DMS114 treated with DMSO at 0.1 percent for 48 hours (cell line): ENCODE data around the gene PEMT.

Experiments
- DNase-seq: peaks from one replicate; lab custom pipeline; 2025; ENCODE audit not compliant: unreplicated experiment; lab: John Stamatoyannopoulos, UW

The PEMT gene

DNA sequence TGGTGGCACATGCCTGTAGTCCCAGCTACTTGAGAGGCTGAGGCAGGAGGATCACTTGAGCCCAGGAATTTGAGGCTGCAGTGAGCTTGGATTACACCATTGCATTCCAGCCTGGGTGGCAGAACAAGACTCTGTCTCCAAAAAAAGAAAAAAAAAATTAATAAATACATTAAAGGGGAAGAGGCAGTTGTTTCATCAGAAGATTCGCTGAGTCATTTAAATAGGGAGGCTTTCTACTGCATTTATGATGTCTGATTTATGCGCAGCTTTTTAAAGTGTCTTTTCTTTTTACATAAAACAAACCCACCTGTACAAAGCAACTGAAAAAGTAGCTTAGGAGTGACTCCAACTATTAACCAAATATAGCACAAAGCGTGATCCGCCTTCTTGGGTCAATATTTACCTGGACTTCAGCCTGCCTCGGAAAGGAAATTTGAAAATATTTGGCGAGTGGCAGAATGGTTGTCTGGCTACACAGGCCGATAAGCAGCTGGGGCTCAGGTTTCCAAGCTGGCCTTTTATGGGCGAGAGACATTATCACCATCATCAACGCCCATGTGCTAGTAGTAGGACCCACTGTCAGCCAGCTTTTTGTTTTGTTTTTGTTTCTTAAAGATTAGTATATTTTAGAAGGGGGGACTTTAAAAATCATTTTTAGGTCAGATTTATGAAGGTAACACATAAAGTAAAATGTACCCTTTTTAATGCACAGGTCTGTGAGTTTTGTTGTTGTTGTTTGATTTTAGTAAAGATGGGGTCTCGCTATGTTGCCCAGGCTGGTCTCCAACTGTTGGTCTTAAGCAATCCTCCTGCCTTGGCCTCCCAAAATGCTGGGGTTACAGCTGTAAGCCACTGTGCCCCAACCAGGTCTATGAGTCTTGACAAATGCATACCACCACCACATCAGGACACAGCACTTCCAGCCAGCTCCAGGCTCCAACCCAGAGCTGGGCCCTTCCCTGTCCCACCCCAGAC lies 52.8 kb downstream of the PEMT start:
- no peak for DNase-seq

DNA sequence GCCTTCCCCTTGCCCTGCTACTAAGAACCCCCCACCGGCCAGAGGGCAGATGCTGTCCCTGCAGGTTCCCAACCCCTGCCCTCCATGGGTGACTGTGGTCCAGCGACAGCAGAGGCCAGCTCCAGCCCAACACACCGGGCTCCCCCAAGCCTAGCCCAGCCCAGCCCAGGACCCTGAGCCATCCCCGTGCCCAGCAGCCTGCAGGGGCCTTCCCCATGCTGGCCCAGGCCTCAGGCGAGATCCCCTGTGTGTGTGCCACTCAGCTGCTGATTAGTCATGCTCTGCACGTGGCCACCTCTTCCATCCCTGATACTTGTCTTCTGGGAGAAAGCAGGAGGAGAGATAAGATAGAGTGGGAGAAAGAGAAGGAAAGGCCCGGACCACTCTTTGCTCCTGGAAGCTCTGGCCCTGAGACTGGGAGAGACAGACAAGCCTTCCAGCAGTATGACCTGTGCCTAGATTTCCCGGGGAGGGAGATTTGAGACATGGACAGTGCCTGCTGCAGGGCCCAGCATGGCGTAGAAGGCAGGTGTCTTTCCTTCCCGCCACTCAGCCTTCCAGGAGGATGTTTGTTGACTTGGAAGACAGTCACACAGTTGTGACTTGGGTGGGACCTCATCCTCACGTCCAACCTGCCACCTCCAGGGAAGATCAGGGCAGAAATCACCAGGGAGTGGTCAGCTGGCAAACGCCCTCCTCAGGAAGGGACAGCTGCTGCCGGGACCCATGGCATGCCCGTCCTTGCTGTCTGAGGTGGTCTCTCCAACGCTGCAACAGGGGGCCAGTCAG lies 54.0 kb downstream of the PEMT start:
- no peak for DNase-seq

DNA sequence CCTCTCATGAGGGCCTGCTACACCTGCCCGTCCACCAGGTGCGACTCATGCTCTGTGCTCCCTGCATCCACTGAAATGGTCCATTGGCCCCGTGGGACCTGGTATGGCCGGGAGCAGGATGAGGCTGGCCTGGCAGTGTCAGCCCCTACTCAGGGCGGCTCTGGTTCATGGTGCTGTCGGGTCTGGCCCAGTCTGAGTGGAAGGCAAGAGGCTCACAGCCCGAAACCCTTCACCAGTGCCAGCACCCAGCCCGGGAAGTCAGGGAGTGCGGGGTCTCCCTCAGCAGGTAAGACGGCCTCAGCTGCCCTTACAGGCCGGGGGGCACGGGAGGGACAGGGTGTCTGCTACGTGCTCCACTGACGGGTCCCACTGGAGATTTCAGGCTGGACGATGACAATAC lies 54.8 kb downstream of the PEMT start:
- no peak for DNase-seq

DNA sequence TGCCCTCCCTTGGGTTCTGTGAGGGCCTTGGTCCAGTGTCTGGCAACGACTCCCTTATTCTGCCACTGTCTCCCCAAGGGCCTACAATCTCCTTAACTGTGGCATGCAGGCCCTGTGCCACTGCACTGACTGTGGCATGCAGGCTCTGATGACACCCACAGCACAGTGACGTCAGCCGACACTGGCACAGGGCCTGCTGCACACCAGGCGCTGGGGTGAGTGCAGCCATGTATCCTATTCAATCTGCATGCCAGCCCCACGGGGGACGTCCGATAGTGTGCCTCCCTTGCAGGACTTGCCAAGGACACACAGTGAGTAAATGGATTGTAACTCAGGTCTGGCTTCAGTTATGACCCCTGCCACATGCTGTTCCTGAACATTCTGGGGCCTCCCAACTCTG lies 55.6 kb downstream of the PEMT start:
- no peak for DNase-seq

DNA sequence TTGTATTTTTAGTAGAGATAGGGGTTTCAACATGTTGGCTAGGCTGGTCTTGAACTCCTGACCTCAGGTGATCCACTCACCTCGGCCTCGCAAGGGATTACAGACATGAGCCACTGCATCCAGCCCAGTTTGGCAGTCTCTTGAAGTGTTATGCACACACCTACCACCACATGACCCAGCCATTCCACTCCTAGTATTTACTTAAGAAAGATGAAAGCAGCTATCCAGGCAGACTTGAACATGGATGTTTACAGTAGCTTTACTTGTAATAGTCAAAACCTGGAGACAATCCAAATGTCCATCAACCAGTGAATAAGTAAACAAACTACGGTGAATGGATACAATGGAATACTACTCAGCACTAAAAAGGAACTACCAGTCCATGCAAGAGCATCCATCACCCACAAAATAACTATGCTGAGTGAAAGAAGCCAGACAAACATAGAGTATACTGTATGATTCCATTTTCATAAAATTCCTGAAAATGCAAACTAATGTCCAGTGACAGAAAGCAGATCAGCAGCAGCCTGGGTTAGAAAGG lies 57.5 kb downstream of the PEMT start:
- DNase-seq = no peak

DNA sequence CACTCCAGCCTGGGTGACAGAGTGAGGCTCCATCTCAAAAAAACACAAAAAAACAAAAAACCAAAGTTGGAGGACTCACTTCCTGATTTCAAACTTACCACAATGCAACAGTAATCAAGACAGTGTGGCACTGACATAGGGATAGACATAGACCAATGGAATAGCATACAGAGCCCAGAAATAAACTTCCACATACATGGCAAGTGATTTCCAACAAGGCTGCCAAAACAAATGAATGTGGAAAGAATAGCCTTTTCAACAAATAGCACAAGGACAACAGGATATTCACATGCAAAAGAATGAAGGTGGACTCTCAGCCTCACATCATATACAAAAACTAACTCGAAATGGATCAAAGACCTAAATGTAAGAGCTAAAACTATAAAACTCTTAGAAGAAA lies 58.5 kb downstream of the PEMT start:
- no peak for DNase-seq

DNA sequence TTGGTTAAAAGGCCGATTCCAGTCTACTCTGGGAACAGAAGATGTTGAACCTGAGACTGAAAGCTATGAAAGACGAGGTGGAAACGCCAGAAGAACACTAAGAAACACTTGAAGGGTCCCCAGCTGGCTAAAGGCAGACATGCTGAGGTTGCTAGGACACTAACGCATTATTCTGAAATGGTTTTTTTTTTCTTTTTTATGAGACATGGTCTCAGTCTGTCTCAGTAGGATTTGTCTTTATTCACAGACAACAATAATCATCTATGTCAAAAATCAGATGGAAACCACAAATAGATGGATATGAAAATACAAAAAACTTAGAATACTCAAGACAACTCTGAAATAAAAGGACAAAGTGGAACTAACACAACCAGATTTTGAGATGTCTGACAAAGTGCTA lies 60.4 kb downstream of the PEMT start:
- no peak for DNase-seq

DNA sequence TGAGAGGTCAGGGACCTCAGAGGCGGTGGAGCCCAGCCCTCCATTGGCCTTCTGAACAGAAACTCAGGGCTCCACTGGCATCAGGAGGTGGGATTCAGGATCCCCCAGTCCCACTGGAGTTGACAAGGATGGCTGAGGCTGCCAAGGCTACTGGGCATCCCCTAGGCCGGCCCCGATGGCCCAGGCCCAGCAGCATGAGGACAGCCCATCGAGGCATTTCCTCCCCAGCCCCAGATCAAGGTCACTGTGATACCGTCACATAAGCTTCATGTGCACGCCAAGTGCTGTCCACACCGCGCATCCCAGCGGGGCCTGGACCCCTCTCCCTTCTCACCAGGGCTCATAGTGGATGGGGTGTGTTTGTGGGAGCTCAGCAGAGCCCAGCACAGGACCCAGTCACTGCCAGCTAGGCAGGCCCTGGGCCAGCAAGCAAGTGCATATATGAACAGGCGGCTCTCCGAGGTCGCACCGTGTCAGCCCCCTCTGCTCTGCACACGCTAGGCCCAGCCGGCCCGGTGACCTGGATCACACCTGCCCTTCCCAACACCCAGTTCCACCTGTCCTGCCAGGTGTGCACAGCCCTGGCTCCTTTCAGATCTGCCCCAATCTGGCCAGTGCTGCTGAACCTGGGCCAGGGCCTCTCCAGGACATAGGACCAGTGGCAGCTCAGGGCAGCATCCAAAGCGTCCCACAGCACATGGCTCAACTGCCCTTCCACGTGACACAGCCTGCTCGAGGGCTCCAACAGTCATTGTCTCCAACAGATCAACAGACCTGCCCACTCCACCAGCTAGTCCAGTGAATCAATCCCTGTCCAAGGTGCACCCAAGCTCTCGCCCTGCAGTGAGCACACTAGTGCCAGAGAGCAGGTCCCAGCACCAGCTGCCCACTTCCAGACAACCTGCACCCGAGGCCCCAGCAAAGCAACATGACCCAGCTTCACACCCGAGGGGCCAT lies 62.5 kb downstream of the PEMT start:
- no peak for DNase-seq

DNA sequence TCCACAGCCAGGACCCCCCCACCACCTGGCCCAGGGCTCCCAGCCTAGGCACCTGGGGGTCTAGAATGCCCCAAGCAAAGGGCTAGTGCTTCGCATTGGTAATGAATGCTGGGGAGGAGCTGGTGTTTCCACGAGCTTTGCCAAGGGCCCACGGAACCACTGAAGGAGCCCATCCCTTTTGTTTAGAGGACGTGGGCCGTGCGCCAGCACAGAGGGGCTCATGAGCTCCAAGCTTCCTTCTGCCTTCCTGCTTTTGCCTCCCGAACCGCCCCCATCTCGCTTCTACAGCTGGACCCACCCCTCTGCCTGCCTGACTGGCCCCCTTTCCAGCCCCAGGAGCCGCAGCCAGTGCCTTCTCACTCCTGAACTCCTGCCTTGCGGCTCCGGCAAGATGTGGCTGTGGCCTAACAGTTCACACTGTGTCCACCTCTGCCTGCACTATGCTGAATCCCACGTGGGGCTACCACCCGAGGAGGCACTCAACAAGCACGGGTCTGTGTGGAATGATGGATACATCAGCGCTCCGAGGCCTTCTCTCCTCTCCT lies 63.5 kb downstream of the PEMT start:
- DNase-seq = no peak

DNA sequence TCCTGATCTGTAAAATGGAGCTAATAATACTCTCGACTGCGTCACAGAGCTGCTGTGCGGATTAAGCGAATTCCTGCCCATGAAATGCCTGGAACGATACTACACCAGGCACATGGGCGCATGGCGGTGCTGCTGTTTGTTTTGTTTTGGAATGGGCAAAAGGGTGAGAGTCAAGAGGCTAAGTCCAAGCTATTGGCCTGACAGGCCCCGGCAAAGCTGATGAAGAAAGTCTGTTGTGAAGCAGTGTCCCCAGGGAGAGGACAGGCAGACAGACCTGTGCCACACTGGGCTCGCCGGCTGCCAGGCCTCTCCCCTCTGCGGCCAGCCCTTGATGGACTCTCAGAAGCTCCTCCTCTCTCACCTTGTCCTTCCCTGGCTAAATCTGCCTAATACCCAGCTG lies 64.0 kb downstream of the PEMT start:
- DNase-seq = no peak

DNA sequence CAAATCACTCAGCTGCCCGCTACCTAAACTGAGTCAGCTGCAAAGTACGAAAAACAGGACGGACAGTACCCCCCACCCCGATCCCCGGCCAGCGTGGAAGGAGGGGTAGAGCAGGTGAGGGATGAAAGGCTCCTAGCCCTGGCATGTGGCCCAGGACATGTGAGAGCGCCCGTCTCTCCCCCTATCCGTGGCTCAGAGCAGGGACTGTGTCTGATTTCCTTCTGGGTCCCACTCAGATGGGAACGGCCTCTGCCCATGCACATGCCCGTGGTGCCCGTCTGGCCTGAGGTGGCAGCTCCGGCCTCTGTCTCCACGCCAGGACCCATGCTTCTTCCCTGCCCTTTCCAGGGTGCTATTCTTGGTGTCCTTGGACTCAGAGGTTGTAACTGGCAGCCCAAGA lies 65.1 kb downstream of the PEMT start:
- DNase-seq = no peak

DNA sequence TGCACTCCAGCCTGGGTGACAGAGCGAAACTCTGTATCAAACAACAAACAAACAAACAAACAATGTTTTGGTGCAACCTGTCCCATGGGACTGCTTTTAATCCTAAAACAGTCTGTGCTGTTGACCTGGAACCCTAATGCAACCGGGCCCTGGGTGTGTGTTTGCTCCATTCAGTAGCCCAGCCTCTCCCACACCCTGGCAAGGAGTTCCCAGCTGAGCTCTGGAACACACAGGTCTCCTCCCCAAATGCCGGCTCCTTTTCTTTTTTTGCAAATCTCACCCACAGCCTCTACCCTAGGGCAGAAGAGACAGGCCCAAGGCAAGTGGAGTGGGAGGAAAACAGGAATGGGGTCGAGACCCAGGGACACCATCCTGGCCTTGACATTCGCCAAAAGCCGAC lies 65.6 kb downstream of the PEMT start:
- no peak for DNase-seq

DNA sequence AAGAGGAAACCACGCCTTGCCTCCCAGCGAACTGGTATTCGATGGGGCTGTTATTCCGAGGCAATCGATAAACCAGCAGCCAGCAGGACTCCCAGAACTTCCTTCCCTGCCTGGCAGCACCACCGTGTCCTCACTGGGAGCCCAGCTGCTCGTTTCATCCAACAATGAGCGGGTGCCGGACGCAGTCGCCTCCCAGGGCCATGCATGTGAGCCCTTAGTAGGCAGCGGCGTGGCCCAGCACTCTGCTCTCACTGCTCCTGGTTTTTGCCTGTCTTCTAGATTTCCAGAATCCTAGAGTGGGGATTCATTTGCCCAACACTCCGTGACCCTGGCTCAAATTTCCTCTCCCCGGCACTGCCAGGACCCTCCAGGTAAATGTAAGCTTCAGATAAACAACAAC lies 66.2 kb downstream of the PEMT start:
- DNase-seq = no peak

DNA sequence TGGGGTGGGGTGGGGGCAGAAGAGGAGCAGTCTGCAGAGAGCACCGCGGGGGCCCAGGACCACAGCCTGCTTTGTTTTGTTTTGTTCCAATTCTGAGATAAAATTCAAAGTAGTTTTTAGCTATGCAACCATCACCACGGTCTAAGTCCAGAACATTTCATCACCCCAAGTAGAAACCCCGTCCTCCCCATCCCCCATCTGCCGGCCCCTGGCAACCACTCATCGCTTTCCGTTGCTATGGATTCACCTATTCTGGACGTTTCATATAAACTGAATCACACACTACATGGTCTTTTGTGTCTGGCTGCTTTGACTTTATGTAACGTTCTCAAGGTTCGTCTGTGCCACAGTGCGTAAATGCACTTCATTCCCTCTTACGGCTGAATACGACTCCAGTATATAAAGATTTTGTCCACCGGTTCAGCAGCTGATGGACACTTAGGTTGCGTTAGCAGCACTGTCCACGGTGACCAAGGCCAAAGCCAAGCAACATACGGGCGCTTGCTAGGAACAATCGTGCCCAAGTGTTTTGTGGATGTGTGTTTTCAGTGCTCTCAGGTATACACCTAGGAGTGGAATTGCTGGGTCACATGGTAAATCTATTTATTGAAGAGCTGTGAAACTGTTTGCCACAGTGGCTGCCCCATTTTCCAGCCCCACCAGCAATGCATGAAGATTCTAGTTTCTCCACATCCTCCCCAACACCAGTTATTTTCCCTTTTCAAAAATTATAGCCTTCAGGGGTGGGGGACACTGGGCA lies 67.6 kb downstream of the PEMT start:
- no peak for DNase-seq

DNA sequence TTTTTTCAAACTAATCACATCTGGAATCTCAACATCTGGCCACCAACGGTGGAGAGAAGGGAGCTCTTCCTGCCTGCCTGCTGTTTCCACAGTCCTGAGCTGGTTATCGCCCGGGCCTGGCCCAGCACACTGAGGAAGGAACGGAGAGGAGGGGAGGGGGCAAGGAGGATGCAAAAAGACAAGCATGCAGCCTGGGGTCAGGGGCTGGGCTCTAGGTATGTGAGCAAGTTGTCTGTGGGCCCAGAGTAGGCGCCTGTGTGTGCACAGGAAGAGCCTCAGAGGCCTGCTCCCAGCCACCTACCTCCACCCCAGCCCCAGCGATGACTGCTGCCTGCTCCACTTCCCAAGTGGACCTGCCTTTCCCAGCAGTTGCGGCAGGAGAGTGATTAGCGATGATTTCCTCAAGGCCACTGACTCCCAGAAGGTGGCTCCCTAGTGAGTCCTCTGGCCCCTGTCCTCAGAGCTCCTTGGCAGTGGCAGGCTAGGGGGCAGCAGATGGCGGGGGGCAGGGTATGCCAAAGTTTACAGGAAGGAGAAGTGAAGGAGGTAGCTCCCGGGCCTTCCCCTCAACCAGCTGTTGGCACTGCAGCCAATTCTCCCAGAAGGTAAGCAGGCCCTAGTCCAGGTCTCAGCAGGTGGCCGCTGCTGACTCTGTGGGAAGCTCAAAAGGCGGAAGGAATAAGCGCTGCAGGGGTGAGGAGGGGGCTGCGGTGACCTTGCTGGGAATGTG lies 68.3 kb downstream of the PEMT start:
- no peak for DNase-seq

DNA sequence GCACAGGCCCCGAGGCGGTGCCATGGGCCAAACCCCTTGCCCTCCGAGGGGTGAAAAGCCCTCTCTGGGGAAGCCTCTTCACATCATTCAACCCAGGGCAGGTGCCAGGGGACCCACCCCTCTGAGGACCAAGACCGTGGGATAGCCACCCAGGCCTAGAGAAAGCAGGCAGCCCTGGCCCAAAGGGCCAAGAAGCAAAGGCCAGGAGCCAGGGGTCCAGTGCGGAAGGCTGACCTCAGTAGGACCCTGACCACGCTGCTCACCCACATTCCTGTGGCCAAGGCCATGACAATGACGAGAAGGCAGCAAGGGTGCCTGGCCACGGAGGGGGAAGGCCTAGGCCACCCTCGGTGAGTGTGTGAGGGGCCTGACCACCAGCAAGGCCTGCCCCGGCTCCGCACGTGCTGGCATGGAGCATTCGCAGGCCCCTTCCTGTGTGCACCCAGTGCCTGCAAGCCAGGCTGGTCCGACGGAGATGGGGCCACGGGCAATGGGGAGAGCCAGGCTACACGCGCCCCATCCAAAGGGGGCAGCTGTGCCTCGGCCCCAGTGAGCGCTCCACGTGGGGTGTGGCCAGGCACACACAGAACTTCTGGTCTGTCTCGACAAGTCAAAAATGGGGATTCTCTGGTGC lies 70.8 kb downstream of the PEMT start:
- DNase-seq = no peak

DNA sequence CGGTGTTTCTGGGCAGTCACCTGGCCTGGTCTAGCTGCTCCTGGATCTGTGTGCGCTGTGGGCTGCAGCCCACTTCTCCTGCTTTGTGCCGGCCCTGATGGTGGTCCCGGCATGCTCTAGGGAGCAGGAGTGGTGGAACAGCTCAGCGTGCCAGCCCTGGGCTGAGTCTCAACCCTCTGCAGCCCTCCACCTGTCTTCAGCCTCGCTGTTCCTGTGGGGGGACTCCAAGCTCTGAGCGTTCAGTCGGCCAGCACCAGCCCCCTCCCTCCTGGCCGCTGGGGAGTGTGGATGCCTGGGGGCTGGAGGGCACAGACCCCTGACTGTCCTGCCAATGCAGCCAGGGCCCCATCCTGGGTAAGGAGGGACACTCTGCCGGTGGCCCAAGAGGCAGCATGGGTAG lies 71.6 kb downstream of the PEMT start:
- no peak for DNase-seq

DNA sequence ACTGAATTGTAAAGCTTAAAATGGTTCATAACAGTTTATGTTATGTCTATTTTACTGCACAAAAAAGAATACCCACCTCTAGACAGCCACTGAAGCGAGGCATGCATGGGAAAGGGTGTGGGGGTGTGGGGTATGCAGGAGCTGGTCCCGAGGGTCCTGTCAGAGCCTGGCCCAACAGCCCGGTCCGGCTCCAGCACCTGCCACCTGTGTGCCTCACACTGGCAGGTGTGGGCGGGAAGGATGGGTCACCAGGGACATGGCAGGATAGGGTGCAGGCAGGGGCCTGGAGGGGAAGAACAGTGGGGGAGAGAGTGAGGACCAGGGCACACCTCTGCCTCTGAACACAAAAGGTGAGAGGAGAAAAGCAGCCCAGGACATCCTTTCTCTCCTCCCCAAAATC lies 72.6 kb downstream of the PEMT start:
- no peak for DNase-seq

DNA sequence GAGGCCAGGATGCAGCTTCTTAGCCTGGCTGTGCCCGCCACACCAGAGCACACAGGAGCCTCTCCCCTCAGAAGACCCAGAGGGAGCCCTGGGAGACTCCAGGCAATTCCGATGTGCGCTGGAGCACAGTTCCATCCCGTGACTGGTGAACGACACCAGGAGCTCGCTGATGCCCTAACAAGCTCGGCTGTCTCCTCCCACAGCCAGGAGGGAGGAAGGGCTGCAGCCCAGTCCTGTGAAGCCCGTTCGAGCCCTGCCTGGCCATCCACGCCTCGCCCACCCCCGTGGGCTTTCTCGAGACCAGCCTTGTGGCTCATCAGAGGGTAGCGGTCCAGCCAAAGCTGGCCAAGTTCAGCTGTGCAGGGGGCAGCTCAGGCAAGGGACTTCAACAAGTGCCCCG lies 73.5 kb downstream of the PEMT start:
- no peak for DNase-seq
